Activated T-helper 1 cell treated with anti-CD3 and anti-CD28 coated beads, Interleukin-12 subunit alpha, Interleukin-12 subunit beta, Interleukin-2, Interleukin-4 antibody, amounts not matched to agents 30 ng/mL and 10 ng/mL and 1 ng/mL, durations not matched to agents 14 hours and 24 hours and 36 hours (primary cell): Measurements from ENCODE around the gene EPHB1. TPM values are rescaled to one million over a fixed set of nuclear protein-coding genes. Genes with fewer than 3 reads are reported as not detected.

ENCODE experiments used
- DNase-seq: peaks from one replicate; pipeline ENCODE4 v3.0.0; 2021; ENCODE audit warnings: low spot score
- H3K27ac Mint-ChIP-seq: one replicate; pipeline ENCODE4 v1.8.0; 2021; ENCODE audit warnings: mild to moderate bottlenecking, mixed read lengths
- H3K27me3 Mint-ChIP-seq: one replicate; pipeline ENCODE4 v1.8.0; 2022; ENCODE audit warnings: mild to moderate bottlenecking, moderate library complexity, mixed read lengths; ENCODE audit not compliant: insufficient read depth
- H3K36me3 Mint-ChIP-seq: one replicate; pipeline ENCODE4 v1.8.0; 2021; ENCODE audit warnings: low read depth, mixed read lengths
- H3K4me1 Mint-ChIP-seq: one replicate; pipeline ENCODE4 v1.8.0; 2021; ENCODE audit warnings: low read depth, mixed read lengths
- H3K4me3 Mint-ChIP-seq: one replicate; pipeline ENCODE4 v1.8.0; 2021; ENCODE audit warnings: mild to moderate bottlenecking, moderate library complexity, mixed read lengths
- H3K9me3 Mint-ChIP-seq: one replicate; pipeline ENCODE4 v1.8.0; 2021; ENCODE audit warnings: mixed read lengths
- intact Hi-C: fragments of 100-400 bp; cut with micrococcal nuclease; formaldehyde crosslinking; loops from one replicate; pipeline ENCODE4 v1.15.1; 2024
- total RNA-seq: library from RNA; stranded (reverse); gene quantifications from 2 replicates; pipeline ENCODE4 v1.2.3, GENCODE V29; 2022

EPHB1 gene
- total RNA-seq, 1 donor from 2014 or later: 5.2 TPM

DNA sequence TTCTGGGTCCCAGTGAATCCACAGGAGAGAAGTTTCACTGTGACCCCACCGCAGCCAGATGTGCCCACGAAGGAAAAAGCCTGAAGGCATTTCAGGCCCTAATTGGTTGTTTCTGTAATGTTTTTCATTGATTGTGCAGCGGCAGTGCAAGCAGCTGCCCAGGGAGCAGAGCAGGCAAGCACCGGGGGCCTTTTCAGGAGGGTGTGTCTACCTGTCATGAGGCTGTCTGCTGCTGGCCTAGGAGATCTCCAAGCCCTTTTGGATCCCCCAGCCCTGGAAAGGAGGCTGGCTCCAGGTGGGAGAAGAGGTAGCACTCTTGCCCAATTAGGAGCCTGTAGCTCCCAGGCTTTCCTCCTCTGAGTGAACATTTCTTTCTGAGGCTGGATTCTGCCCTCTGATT lies 108.8 kb downstream of the EPHB1 start:
- intact Hi-C loops: loop anchor here (1.0 to 10.0 kb wide), 3 partner anchors 101 to 1291 kb away; partner anchors contain the start of genes EPHB1 and MSL2
- Mint-ChIP-seq H3K27me3 (peaks cover 26% of the 10 kb centered on the region), H3K27ac (no peak overlapping the region), H3K36me3 (no peaks in the 10 kb centered on the region), H3K4me3 (no peak overlapping the region), H3K9me3 (no peaks in the 10 kb centered on the region), H3K4me1 (peaks cover 14% of the 10 kb centered on the region)
- DNase-seq: no peak

DNA sequence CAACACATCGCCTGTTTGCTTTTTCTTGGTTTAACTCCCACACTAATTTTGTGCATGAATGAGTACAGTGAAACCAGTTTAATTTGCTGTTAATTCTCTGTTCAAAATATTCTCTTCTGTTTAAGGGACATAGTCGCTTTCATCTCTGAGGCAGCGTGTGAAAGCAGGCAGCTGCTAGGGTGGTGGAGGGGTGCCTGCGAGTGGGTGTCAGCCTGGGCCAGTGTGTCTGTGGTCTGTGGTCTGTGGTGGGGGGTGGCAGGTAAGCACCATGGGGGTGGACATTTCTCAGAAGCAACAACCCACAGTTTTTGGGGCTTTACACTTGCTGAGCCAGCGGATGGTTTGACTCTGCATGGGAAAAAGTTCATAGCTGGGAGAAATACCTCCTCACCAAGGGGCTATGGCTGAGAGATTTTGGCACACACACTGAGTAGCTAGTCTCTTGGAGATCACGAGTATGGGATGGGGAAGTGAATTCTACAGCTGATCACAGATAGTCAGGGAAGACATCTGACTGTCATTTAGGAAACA lies 109.2 kb downstream of the EPHB1 start:
- DNase-seq: peak; percentile 15
- Mint-ChIP-seq H3K4me1 (peaks cover 14% of the 10 kb centered on the region), H3K9me3 (no peaks in the 10 kb centered on the region), H3K4me3 (peak overlapping the region; percentile 16), H3K27me3 (peaks cover 26% of the 10 kb centered on the region), H3K27ac (peak overlapping the region; percentile 77), H3K36me3 (no peaks in the 10 kb centered on the region)
- intact Hi-C loops: loop anchor here (1.0 to 10.0 kb wide), 3 partner anchors 102 to 1290 kb away; partner anchors contain the start of genes EPHB1 and MSL2

DNA sequence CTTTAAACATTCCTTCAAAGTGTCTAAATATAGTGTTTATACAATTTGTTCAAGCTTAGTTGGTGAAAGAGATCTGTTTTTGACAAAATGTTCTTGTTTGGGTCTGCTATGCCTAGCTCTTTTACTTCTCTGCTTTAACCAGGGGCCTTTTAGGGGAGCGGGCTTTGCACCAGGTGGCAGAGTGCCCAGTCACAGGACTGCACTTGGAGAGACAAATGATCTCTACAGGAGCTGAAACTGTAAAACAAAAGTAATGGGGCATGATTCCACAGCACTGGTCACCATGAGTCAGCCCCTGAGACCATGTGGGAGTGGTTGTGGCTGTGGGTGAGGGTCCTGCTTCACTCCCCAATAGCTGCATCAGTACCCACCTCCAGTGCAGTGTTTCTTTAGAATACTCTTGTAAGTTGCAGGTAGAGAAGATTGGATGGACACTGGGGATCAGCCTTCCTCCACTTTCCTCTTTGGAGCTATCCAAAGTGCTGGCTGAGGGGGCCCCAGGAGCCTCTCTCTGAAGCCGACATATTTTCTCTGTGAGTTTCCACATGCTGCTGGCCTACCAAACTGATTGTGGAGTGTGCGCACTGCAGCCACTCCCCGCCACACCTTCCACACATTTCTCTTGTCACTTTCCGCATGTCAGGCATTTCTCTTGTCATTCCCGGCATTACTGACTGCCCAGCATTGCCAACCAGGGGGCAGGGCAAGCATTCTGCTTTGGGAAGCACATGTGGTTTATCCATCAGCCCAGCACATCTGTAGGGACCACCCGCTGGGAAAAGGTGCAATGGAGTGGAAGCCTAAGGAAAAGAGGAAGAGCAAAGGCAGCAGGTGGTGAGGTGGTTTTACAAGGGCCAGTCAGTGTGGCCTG lies 110.0 kb downstream of the EPHB1 start:
- no peaks in the 10 kb centered on the region for H3K36me3 Mint-ChIP-seq
- H3K27me3 Mint-ChIP-seq: peaks cover 24% of the 10 kb centered on the region
- H3K4me3 Mint-ChIP-seq: no peak overlapping the region
- no peaks in the 10 kb centered on the region for H3K9me3 Mint-ChIP-seq
- no peak overlapping the region for H3K27ac Mint-ChIP-seq
- H3K4me1 Mint-ChIP-seq: peaks cover 14% of the 10 kb centered on the region
- intact Hi-C loops: loop anchor here (1.0 to 10.0 kb wide), 3 partner anchors 102 to 1290 kb away; partner anchors contain the start of genes EPHB1 and MSL2
- no peak for DNase-seq

DNA sequence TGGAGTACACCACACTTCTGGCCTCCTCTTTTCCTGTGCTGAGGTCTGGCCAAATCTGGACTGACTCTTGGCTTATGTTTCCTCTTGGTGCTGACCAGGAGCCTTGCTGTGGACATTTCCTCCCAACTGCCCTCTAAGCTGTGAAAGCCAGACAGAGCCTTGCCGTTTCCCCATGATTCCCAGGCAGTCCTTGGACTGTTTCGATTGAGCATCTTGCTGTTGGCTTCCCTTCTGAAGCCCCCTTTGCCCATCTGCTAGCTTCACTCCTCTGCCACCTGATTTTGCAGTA lies 110.5 kb downstream of the EPHB1 start:
- Mint-ChIP-seq H3K27me3 (peaks cover 23% of the 10 kb centered on the region), H3K9me3 (no peaks in the 10 kb centered on the region), H3K27ac (no peak overlapping the region), H3K4me1 (peaks cover 14% of the 10 kb centered on the region), H3K36me3 (no peaks in the 10 kb centered on the region), H3K4me3 (no peak overlapping the region)
- no peak for DNase-seq
- intact Hi-C loops: loop anchor here (2.0 to 10.0 kb wide), 2 partner anchors 103 to 1289 kb away; partner anchors contain the start of gene MSL2

DNA sequence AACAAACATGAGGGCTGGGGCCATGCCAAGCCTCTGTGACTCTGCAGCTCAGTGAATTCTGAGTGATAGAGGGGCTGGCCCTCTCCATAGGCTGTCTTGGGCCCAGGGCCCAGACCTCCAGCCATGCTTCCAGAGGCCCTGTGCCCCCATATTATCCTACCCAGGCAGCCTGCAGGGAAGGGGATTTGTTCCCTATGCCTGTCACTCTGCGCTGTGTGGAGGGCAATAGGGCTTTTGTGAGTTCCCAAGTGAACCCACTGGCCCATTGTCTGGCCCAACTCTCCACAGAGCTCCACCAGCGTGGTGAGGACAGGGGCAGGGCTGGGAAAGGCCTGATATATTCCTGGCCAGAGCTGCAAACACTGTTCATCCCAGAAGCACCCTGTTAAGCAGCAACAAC lies 113.2 kb downstream of the EPHB1 start:
- no peak for DNase-seq
- Mint-ChIP-seq H3K4me3 (no peak overlapping the region), H3K27ac (no peak overlapping the region), H3K27me3 (peaks cover 17% of the 10 kb centered on the region), H3K9me3 (no peaks in the 10 kb centered on the region), H3K36me3 (no peaks in the 10 kb centered on the region), H3K4me1 (peaks cover 14% of the 10 kb centered on the region)
- intact Hi-C loops: loop anchor here (10.0 kb wide), 1 partner anchor 1287 kb away; the partner anchor contains the start of gene MSL2

DNA sequence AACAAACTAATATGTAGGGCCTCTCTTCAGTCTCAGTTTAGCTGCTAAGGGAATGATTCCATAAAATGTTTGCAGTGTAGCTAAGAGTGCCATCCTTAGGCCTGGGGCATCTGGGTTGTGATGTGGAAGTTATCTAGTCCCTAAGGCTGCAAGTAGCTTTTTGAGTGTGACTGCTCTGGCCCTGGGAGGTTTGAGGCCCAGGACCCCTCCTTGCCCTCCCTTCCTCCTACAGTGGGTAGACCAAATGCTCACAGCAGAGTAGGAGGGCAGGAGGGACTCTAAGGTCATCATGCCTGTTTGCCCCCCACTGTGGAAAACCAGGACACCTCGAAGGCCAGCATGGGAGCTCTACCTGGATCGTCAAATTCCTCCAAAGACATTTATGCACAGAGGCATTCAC lies 115.0 kb downstream of the EPHB1 start:
- DNase-seq: no peak
- Mint-ChIP-seq H3K27me3 (peaks cover 10% of the 10 kb centered on the region), H3K27ac (no peak overlapping the region), H3K36me3 (no peaks in the 10 kb centered on the region), H3K4me3 (no peak overlapping the region), H3K9me3 (no peaks in the 10 kb centered on the region), H3K4me1 (no peaks in the 10 kb centered on the region)
- intact Hi-C loops: no loop called here

DNA sequence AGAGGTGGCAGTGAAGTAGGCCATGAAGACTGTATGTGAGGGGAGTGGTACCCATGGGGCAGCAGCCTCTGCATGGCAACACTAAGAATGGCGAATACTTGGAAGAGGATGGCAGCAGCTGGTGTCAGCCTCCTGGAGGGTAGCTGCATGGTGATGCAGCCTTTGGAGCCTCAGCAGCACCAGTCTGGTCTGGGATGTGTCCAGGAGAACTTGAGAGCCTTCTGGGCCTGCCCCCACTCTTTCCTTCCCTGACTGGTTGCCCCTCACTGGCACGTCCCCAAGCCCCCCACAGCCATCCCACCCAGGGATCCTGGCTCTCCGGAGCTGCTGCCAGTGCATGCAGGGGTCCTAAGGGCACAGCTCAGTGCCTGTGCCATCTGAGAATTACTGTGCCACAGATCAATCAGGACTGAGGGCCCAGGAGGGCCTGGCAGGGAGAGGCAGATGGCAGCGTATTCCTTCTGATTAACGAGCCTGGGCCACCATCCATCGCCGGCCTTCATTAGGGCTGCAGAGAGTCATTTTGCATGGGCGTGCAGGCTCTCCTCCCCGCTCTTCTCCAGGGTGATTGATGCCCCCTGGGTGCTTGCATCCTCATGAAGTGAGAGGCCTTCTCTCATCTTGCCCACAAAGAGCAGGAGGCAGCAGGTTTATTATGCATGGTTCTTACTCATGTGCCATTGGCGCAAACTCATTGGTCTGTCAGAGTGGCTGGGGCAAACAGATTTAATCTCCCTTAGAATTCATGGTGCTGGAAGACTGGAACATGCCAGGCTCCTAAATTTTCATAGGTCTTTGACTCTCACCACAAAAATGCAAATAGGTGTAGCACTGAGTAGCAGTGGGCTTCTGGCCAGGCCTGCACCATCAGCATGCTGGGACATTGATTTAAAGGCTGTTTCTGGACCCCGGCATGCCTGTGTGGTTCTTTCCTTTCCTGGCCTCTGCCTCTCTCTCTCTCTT lies 116.8 kb downstream of the EPHB1 start:
- no peak for DNase-seq
- intact Hi-C loops: no loop called here
- Mint-ChIP-seq H3K9me3 (no peaks in the 10 kb centered on the region), H3K27me3 (peaks cover 5% of the 10 kb centered on the region), H3K27ac (no peak overlapping the region), H3K36me3 (no peaks in the 10 kb centered on the region), H3K4me1 (no peaks in the 10 kb centered on the region), H3K4me3 (no peak overlapping the region)

DNA sequence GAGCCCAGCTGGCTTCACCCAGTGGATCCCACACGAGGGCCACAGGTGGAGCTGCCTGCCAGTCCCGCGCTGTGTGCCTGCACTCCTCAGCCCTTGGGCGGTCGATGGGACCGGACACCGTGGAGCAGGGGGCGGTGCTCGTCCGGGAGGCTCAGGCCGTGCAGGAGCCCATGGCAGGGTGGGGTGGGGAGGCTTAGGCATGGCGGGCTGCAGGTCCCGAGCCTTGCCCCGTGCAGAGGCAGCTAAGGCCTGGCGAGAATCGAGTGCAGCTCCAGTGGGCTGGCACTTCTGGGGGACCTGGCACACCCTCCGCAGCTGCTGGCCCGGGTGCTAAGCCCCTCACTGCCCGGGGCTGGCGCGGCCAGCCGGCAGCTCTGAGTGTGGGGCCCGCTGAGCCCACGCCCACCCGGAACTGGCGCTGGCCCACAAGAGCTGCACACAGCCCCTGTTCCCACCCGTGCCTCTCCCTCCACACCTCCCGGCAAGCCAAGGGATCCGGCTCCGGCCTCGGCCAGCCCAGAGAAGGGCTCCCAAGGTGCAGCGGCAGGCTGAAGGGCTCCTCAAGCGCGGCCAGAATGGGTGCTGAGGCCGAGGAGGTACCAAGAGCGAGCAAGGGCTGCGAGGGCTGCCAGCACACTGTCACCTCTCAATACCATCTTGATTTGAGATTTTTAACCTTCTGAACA lies 121.4 kb downstream of the EPHB1 start:
- intact Hi-C loops: no loop called here
- Mint-ChIP-seq H3K9me3 (no peaks in the 10 kb centered on the region), H3K4me3 (no peak overlapping the region), H3K4me1 (peaks cover 9% of the 10 kb centered on the region), H3K36me3 (no peaks in the 10 kb centered on the region), H3K27me3 (peaks cover 3% of the 10 kb centered on the region), H3K27ac (no peak overlapping the region)
- DNase-seq: no peak

DNA sequence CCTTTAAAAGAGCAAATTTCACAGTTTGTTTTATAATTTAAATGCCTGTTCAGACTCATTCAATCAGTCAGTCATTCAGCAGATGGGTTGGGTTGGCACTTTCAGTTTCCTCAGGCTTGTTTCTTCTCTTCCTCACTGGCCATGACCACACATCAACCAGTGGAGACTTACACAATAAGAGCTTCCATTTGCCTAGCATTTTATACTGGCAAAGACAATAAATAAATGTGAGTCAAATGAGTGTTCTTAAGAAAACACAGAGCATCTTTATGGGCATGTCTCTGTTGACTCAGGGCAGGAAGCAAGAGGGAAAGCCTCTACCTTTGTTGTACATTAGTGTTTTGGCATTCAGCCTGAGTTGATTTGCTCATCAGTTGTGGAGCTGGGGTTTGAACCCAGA lies 122.6 kb downstream of the EPHB1 start:
- Mint-ChIP-seq H3K27ac (no peak overlapping the region), H3K9me3 (no peaks in the 10 kb centered on the region), H3K4me3 (no peak overlapping the region), H3K36me3 (no peaks in the 10 kb centered on the region), H3K4me1 (peaks cover 9% of the 10 kb centered on the region), H3K27me3 (peaks cover 3% of the 10 kb centered on the region)
- no peak for DNase-seq
- intact Hi-C loops: no loop called here

DNA sequence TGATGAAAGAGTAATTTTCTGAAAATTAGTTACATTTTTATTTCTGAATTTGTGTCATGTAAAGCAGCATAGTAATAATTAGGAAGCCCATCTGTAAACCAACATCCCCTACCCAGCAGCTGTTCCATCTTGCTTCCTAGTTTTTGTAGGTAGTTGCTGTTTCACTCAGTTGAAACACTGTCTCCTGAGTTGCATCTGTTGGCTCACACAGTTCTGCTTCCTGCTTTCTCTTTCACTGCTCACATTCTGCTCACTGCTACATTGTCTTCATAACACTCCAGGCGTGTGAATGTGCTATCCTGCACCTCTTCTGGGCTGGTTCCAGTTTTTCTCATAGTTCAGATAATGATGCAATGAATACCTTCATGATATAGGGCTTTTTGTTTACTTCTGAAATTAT lies 123.4 kb downstream of the EPHB1 start:
- Mint-ChIP-seq H3K27ac (peak overlapping the region; percentile 28), H3K36me3 (no peaks in the 10 kb centered on the region), H3K9me3 (no peaks in the 10 kb centered on the region), H3K4me1 (peaks cover 9% of the 10 kb centered on the region), H3K4me3 (no peak overlapping the region), H3K27me3 (peaks cover 3% of the 10 kb centered on the region)
- DNase-seq: no peak
- intact Hi-C loops: no loop called here

DNA sequence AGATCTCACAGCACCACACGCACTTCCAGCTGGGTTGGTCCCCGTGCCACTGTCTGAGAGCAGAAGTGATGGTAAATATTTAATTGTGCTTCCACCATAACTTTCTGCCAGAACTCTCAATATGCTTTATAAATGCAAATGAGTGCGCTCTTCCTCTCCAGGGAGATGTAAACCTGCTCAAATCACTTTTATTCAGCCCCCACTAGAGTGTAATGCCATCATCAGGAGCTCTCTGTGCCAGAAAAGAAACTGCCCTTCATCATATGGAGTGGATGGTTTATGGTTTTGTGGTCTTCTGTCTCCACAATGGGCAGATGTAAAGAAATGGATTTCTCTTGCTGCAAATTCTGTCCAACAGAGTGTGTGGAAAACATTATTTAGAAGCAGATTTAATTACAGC lies 127.0 kb downstream of the EPHB1 start:
- intact Hi-C loops: no loop called here
- Mint-ChIP-seq H3K4me3 (no peak overlapping the region), H3K9me3 (no peaks in the 10 kb centered on the region), H3K4me1 (peaks cover 9% of the 10 kb centered on the region), H3K27ac (no peak overlapping the region), H3K36me3 (no peaks in the 10 kb centered on the region), H3K27me3 (peaks cover 3% of the 10 kb centered on the region)
- DNase-seq: no peak

DNA sequence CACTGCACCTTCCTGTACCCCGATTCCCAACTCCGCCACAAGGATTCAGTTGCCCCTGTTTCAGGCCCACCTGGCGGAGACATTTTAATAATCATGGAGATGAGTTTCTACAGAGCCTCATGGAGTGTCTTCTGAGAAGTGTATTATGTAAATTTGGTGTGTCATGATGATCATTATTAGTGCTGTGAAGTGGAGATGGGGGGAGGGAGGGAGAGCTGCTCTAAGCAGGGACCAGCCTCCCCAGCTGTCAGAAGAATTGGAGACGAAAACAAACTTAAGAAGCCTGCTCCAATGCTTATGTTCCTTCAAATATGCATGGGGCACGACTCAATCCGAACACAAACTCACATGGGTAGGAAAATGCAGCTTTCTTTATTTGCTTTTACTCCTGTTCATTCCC lies 127.8 kb downstream of the EPHB1 start:
- intact Hi-C loops: no loop called here
- no peaks in the 10 kb centered on the region for H3K9me3 Mint-ChIP-seq
- H3K4me1 Mint-ChIP-seq: peaks cover 8% of the 10 kb centered on the region
- no peak overlapping the region for H3K27ac Mint-ChIP-seq
- H3K36me3 Mint-ChIP-seq: no peaks in the 10 kb centered on the region
- no peak overlapping the region for H3K4me3 Mint-ChIP-seq
- DNase-seq: no peak
- H3K27me3 Mint-ChIP-seq: peaks cover 3% of the 10 kb centered on the region
